ENCODE measurements around the gene UQCRH. TPM values are rescaled to one million over a fixed set of nuclear protein-coding genes. Genes with fewer than 3 reads are reported as not detected.

UQCRH gene
- total RNA-seq, 3 donors from 2014 or later (not counting 1 experiment from before 2014, with no cell fraction given) = 91.1 to 120 (median 107) TPM

DNA sequence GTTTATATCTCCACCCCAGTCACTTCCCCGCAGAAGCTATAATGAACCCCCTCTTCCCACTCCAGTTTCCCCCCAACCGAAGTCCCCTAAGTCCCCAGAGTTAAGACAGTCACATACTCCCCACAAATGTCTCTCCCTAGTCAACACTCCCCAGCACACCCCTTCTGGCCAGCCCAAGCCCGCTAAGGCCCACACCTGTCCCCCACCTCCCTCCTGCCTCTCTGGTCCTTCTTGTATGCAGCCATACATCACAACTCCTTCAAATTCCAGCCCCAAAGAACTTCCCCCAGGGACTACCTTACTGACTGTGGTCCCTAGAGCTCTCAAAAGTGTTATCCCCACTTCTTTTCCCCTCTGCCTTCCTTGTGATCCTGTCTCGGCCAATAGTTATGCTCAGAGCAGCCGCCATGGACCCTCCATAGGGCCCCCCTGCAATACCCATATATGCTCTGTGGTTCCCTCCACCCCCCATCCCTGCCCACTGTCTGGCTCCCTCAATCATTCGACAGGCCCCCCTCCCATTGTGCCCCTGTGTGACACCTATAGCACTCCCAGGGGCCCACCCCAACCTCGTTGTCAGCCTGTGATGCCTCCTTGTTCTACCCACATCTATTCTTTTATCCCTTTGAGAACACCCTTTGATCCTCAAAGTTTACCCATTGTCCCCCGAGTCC, 39.3 kb downstream of the UQCRH start:
- DNase-seq (no peak), ATAC-seq (no peak)
- H3K4me3 ChIP-seq (ENCODE audit: low read length) = no peak overlapping the region
- no peaks in the 10 kb centered on the region for H3K36me3 Mint-ChIP-seq
- peaks cover 12% of the 10 kb centered on the region for H3K36me3 ChIP-seq (ENCODE audit: control insufficient read depth, insufficient read depth, low read length)
- 93% methylated on average over 8 of the region's 8 CpGs for WGBS (ENCODE audit: insufficient coverage)
- H3K27ac Mint-ChIP-seq = peak overlapping the region; percentile 99
- H3K27me3 ChIP-seq (ENCODE audit: control insufficient read depth, insufficient read depth, low read length) = no peaks in the 10 kb centered on the region
- peak overlapping the region; percentile 100 for H3K4me3 Mint-ChIP-seq
- peaks cover 18% of the 10 kb centered on the region for H3K4me1 ChIP-seq (ENCODE audit: control insufficient read depth, insufficient read depth, low read length)
- H3K9me3 ChIP-seq (ENCODE audit: control insufficient read depth, insufficient read depth, low read length) = no peaks in the 10 kb centered on the region
- no peaks in the 10 kb centered on the region for H3K9me3 Mint-ChIP-seq
- H3K27ac ChIP-seq (ENCODE audit: low read length) = peak overlapping the region; percentile 97
- H3K4me1 Mint-ChIP-seq = peaks cover 33 to 44% of the 10 kb centered on the region in 2 donors
- no peaks in the 10 kb centered on the region for H3K27me3 Mint-ChIP-seq (ENCODE audit: low read depth in 2 of 2)
- intact Hi-C loops (cut with micrococcal nuclease) = no loop called here
- TF ChIP-seq CTCF (IDR thresholded peaks at IDR 0.05) = no peak

GRCh38 chr1:46343351-46343695, 39.8 kb downstream of the UQCRH start:
- Mint-ChIP-seq H3K27me3 (ENCODE audit: low read depth in 2 of 2) (no peaks in the 10 kb centered on the region), H3K9me3 (no peaks in the 10 kb centered on the region), H3K27ac (peak overlapping the region; percentile 99), H3K4me3 (peak overlapping the region; percentile 3), H3K36me3 (no peaks in the 10 kb centered on the region), H3K4me1 (peaks cover 33 to 49% of the 10 kb centered on the region in 2 donors)
- no peak for DNase-seq
- no peaks in the 10 kb centered on the region for H3K9me3 ChIP-seq (ENCODE audit: control insufficient read depth, insufficient read depth, low read length)
- no peak overlapping the region for H3K4me3 ChIP-seq (ENCODE audit: low read length)
- no peak overlapping the region for H3K27ac ChIP-seq (ENCODE audit: low read length)
- no peak for TF ChIP-seq CTCF (IDR thresholded peaks at IDR 0.05)
- WGBS (ENCODE audit: insufficient coverage) = 96% methylated on average over 4 of the region's 4 CpGs
- H3K27me3 ChIP-seq (ENCODE audit: control insufficient read depth, insufficient read depth, low read length) = no peaks in the 10 kb centered on the region
- ATAC-seq = no peak
- intact Hi-C loops (cut with micrococcal nuclease) = no loop called here
- H3K36me3 ChIP-seq (ENCODE audit: control insufficient read depth, insufficient read depth, low read length) = peaks cover 12% of the 10 kb centered on the region
- H3K4me1 ChIP-seq (ENCODE audit: control insufficient read depth, insufficient read depth, low read length) = peaks cover 18% of the 10 kb centered on the region

DNA sequence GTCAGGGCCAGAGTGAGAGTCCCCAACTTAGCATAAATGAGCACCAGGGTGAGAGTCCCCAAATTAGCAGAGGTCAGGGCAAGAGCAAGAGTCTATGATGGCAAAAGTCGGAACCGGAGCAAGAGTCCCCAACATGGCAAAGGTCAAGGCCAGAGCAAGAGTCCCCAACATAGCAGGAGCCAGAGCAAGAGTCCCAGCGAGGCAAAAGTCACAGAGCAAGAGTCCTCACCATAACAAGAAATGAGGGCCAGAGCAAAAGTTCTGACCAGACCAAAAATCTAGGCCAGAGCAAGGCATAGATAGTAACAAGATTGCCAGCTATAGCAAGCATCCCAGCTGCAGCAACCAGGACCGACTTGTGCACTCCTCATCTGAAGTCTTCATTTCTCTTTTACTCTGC, 40.2 kb downstream of the UQCRH start:
- Mint-ChIP-seq H3K4me3 (no peak overlapping the region), H3K27ac (peak overlapping the region; percentile 99), H3K4me1 (peaks cover 33 to 49% of the 10 kb centered on the region in 2 donors), H3K9me3 (no peaks in the 10 kb centered on the region), H3K36me3 (no peaks in the 10 kb centered on the region), H3K27me3 (ENCODE audit: low read depth in 2 of 2) (no peaks in the 10 kb centered on the region)
- Histone ChIP-seq H3K4me3 (ENCODE audit: low read length) (no peak overlapping the region), H3K4me1 (ENCODE audit: control insufficient read depth, insufficient read depth, low read length) (peaks cover 18% of the 10 kb centered on the region), H3K36me3 (ENCODE audit: control insufficient read depth, insufficient read depth, low read length) (peaks cover 12% of the 10 kb centered on the region), H3K9me3 (ENCODE audit: control insufficient read depth, insufficient read depth, low read length) (no peaks in the 10 kb centered on the region), H3K27me3 (ENCODE audit: control insufficient read depth, insufficient read depth, low read length) (no peaks in the 10 kb centered on the region), H3K27ac (ENCODE audit: low read length) (no peak overlapping the region)
- TF ChIP-seq CTCF (IDR thresholded peaks at IDR 0.05) = no peak
- intact Hi-C loops (cut with micrococcal nuclease) = no loop called here
- ATAC-seq (no peak), DNase-seq (no peak)
- 96% methylated on average over 4 of the region's 4 CpGs for WGBS (ENCODE audit: insufficient coverage)

DNA sequence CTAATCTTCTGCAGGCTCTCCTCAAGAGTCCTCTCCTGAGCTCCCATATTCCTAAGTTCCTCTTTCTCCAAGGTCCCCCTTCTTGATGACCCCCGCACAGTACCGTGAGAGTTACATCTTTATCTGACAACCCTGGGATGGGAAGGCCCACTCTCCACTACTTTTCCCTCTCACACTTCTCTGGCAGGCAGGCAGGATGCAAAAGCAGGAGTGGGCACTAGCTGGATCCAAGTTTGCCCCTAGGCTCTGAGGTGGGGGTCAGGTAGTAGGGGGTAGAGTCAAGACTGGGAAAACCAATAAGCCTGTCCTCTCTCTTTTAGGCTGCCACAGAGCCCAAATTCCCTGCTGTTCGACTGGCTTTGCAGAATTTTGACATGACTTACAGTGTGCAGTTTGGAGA, 41.0 kb downstream of the UQCRH start:
- intact Hi-C loops (cut with micrococcal nuclease) = no loop called here
- H3K4me3 Mint-ChIP-seq = no peak overlapping the region
- Histone ChIP-seq H3K4me1 (ENCODE audit: control insufficient read depth, insufficient read depth, low read length) (peaks cover 17% of the 10 kb centered on the region), H3K27me3 (ENCODE audit: control insufficient read depth, insufficient read depth, low read length) (no peaks in the 10 kb centered on the region), H3K9me3 (ENCODE audit: control insufficient read depth, insufficient read depth, low read length) (no peaks in the 10 kb centered on the region), H3K27ac (ENCODE audit: low read length) (no peak overlapping the region), H3K4me3 (ENCODE audit: low read length) (no peak overlapping the region), H3K36me3 (ENCODE audit: control insufficient read depth, insufficient read depth, low read length) (peaks cover 15% of the 10 kb centered on the region)
- H3K27me3 Mint-ChIP-seq (ENCODE audit: low read depth in 2 of 2) = no peaks in the 10 kb centered on the region
- H3K27ac Mint-ChIP-seq = peak overlapping the region; percentile 99
- DNase-seq (no peak), ATAC-seq (no peak)
- no peaks in the 10 kb centered on the region for H3K36me3 Mint-ChIP-seq
- no peak for TF ChIP-seq CTCF (IDR thresholded peaks at IDR 0.05)
- 96% methylated on average over 3 of the region's 3 CpGs for WGBS (ENCODE audit: insufficient coverage)
- H3K4me1 Mint-ChIP-seq = peaks cover 33 to 47% of the 10 kb centered on the region in 2 donors
- no peaks in the 10 kb centered on the region for H3K9me3 Mint-ChIP-seq

All from natural killer cell (primary cell).